Body of pancreas (tissue), 4 donors: ENCODE measurements around the gene GRID1. TPM values are rescaled to one million over a fixed set of nuclear protein-coding genes. Genes with fewer than 3 reads are reported as not detected.

Experiments
- ATAC-seq: fragments of 150-250 bp; one replicate; pipeline ENCODE4 v1.9.1; 2016
- DNase-seq, 4 donors: peaks; one replicate each; pipeline ENCODE4 v3.0.0-alpha.2; 2019
- H3K27ac ChIP-seq, 4 donors: fragments of 200-600 bp; sonication (generic); 1 replicate in 3 of 4; 2 replicates in 1 of 4; pipeline versions ENCODE4 v1.5.1 to v1.6.1; 2016 to 2019; ENCODE audit warnings: mild to moderate bottlenecking in 1 of 4, mixed read lengths in 1 of 4, moderate library complexity in 1 of 4
- H3K27me3 ChIP-seq, 2 donors: fragments of 200-600 bp; sonication (generic); one replicate each; pipeline ENCODE4 v1.6.0; 2016; ENCODE audit warnings: mild to moderate bottlenecking in 1 of 2
- H3K36me3 ChIP-seq, 2 donors: fragments of 200-600 bp; sonication (generic); replicated peaks in 1 of 2; 2 replicates each; pipeline ENCODE4 v1.5.1; 2016; ENCODE audit warnings: low read depth in 2 of 2; ENCODE audit not compliant: insufficient read depth in 1 of 2
- H3K4me1 ChIP-seq: fragments of 200-600 bp; sonication (generic); one replicate; pipeline ENCODE4 v1.6.0; 2016
- H3K4me3 ChIP-seq, 2 donors: fragments of 200-600 bp; sonication (generic); 1 replicate in 1 of 2; 2 replicates in 1 of 2; pipeline ENCODE4 v1.5.1; 2016 to 2019
- H3K9me3 ChIP-seq, 3 donors: fragments of 200-600 bp; sonication (generic); 1 replicate in 2 of 3; 2 replicates in 1 of 3; pipeline ENCODE4 v1.5.1; 2016
- POLR2A ChIP-seq, 3 donors: fragments of 450-650 bp; IDR thresholded peaks; one replicate each; pipeline ENCODE4 v1.6.1; 2016; ENCODE audit warnings: antibody characterized with exemption in 3 of 3, mild to moderate bottlenecking in 2 of 3
- WGBS, 2 donors: methylation state at CpG; one replicate each; pipeline ENCODE4 v1.1.5; 2017; 5-methylcytosine and 5-hydroxymethylcytosine counted together
- intact Hi-C: fragments of 100-400 bp; cut with DNase I; formaldehyde crosslinking; loops from one replicate; pipeline ENCODE4 v1.15.1; 2023
- total RNA-seq, 2 donors: library from RNA; depleted of rRNA; stranded (reverse); fragments of >200 nt; gene quantifications; one replicate each; pipeline ENCODE4 v1.1.0, GENCODE V29; 2016
- TF ChIP-seq, protein P1 (sequence below), 7 experiments: fragments of 450-650 bp in 4 of 7; fragments of 200-600 bp in 3 of 7; sonication (generic) in 3 of 7; IDR thresholded peaks; one replicate each; pipeline ENCODE4 v1.5.1; 2016 to 2019; ENCODE audit warnings: antibody characterized with exemption in 7 of 7

Gene GRID1
- total RNA-seq, 2 donors from 2014 or later = 1.0 to 1.6 TPM

DNA sequence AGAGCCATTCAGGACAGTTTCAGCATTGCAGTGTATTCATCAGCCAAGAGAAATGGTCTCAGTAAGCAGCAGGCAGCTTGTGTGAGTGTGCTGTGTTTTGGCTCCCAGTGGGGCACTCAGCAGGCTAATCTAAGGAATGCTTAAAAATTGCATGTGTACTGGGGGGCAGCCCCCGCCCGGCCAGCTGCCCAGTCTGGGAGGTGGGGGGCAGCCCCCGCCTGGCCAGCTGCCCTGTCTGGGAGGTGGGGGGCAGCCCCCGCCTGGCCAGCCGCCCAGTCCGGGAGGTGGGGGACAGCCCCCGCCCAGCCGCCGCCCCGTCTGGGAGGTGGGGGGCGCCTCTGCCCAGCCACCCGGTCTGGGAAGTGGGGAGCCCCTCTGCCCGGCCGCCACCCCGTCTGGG lies 116.2 kb downstream of the GRID1 start:
- 75 to 89% methylated on average over 5 to 13 of the region's 15 CpGs for WGBS, 2 donors
- no peaks in the 10 kb centered on the region for H3K27me3 ChIP-seq
- no peak for ATAC-seq
- H3K36me3 ChIP-seq = no peaks in the 10 kb centered on the region
- no peak for DNase-seq
- intact Hi-C loops = no loop called here
- H3K27ac ChIP-seq = no peak overlapping the region
- H3K4me3 ChIP-seq = no peak overlapping the region
- TF ChIP-seq, protein P1, sequence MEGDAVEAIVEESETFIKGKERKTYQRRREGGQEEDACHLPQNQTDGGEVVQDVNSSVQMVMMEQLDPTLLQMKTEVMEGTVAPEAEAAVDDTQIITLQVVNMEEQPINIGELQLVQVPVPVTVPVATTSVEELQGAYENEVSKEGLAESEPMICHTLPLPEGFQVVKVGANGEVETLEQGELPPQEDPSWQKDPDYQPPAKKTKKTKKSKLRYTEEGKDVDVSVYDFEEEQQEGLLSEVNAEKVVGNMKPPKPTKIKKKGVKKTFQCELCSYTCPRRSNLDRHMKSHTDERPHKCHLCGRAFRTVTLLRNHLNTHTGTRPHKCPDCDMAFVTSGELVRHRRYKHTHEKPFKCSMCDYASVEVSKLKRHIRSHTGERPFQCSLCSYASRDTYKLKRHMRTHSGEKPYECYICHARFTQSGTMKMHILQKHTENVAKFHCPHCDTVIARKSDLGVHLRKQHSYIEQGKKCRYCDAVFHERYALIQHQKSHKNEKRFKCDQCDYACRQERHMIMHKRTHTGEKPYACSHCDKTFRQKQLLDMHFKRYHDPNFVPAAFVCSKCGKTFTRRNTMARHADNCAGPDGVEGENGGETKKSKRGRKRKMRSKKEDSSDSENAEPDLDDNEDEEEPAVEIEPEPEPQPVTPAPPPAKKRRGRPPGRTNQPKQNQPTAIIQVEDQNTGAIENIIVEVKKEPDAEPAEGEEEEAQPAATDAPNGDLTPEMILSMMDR (IDR thresholded peaks at IDR 0.05) = no peak
- no peak for TF ChIP-seq POLR2A (IDR thresholded peaks at IDR 0.05)
- no peaks in the 10 kb centered on the region for H3K4me1 ChIP-seq
- no peaks in the 10 kb centered on the region for H3K9me3 ChIP-seq

GRCh38 chr10:86249794-86250193 lies 116.8 kb downstream of the GRID1 start:
- ATAC-seq = no peak
- Histone ChIP-seq H3K27ac (no peak overlapping the region), H3K9me3 (no peaks in the 10 kb centered on the region), H3K4me3 (no peak overlapping the region), H3K27me3 (no peaks in the 10 kb centered on the region), H3K36me3 (no peaks in the 10 kb centered on the region), H3K4me1 (no peaks in the 10 kb centered on the region)
- no peak for DNase-seq
- intact Hi-C loops = no loop called here
- no peak for TF ChIP-seq POLR2A (IDR thresholded peaks at IDR 0.05)
- TF ChIP-seq, protein P1 (IDR thresholded peaks at IDR 0.05) = no peak

DNA sequence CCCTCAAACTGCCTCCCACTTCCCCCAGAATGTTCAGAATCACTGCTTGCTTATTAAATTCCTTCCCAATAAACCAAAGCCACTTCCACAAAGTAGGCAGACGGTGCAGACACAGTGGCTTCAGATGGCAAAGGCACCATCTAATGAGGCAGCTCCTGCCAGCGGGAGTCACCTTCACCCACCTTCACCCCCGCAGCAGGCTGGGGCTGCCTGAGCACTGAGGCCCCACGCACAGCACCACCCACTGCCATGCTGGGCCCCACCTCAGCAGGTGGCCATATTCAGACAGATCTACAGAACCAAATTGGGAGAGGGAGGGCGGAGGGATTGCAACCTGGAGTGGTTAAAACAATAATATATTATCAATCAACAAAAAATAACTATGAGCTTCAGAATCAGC lies 118.5 kb downstream of the GRID1 start:
- H3K27ac ChIP-seq = no peak overlapping the region
- H3K4me3 ChIP-seq = no peak overlapping the region
- 73 to 84% methylated on average over 5 of the region's 5 CpGs for WGBS, 2 donors
- ATAC-seq (no peak), DNase-seq (no peak)
- no peak for TF ChIP-seq POLR2A (IDR thresholded peaks at IDR 0.05)
- TF ChIP-seq, protein P1 (IDR thresholded peaks at IDR 0.05) = no peak
- H3K27me3 ChIP-seq = no peaks in the 10 kb centered on the region
- no peaks in the 10 kb centered on the region for H3K9me3 ChIP-seq
- no peaks in the 10 kb centered on the region for H3K4me1 ChIP-seq
- no peaks in the 10 kb centered on the region for H3K36me3 ChIP-seq
- intact Hi-C loops = no loop called here

DNA sequence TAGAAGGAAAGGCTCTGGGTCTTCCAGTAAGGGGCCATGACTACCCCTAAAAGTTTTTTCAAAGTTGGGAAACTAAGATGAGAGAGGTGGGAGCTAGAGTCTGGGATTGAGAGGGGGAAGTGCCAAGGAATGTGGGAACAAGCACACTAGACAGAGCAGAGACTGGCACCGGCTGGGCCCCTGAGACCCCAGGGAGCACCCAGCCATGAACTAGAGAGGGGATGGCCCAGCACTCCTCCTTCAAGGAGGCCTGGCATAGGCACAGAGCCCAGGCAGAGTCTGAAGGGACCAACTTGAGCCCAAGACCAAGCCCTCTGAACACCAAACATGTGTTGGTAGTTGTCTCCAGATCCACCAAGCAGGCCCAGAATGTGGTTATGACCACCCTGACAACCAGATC lies 119.0 kb downstream of the GRID1 start:
- intact Hi-C loops = no loop called here
- DNase-seq = no peak
- no peak for ATAC-seq
- no peaks in the 10 kb centered on the region for H3K27me3 ChIP-seq
- WGBS, 2 donors = 100% methylated on average over 1 of the region's 1 CpG
- H3K9me3 ChIP-seq = no peaks in the 10 kb centered on the region
- no peak overlapping the region for H3K4me3 ChIP-seq
- no peak for TF ChIP-seq POLR2A (IDR thresholded peaks at IDR 0.05)
- TF ChIP-seq, protein P1 (IDR thresholded peaks at IDR 0.05) = no peak
- H3K4me1 ChIP-seq = no peaks in the 10 kb centered on the region
- no peak overlapping the region for H3K27ac ChIP-seq
- no peaks in the 10 kb centered on the region for H3K36me3 ChIP-seq

- no peaks in the 10 kb centered on the region for H3K27me3 ChIP-seq
- DNase-seq (no peak), ATAC-seq (no peak)
- no peaks in the 10 kb centered on the region for H3K9me3 ChIP-seq
- no peaks in the 10 kb centered on the region for H3K36me3 ChIP-seq
- H3K4me1 ChIP-seq = no peaks in the 10 kb centered on the region
- WGBS, 2 donors = 59 to 62% methylated on average over 1 of the region's 1 CpG
- H3K27ac ChIP-seq = no peak overlapping the region
- H3K4me3 ChIP-seq = no peak overlapping the region
- TF ChIP-seq, protein P1 (IDR thresholded peaks at IDR 0.05) = no peak
- no peak for TF ChIP-seq POLR2A (IDR thresholded peaks at IDR 0.05)
- intact Hi-C loops = no loop called here
These were observed 119.5 kb downstream of the GRID1 start for GRCh38 chr10:86247073-86247472.
